HAP-1 (cell line): ENCODE measurements around the gene FOXN4.

Experiments
- DNase-seq, 2 experiments: peaks; one replicate each; pipeline ENCODE4 v3.0.0-alpha.2; 2016 to 2020; ENCODE audit warnings: low spot score in 2 of 2
- H3K27me3 ChIP-seq: fragments of 250-450 bp; sonication (Bioruptor Pico); 2 replicates; pipeline ENCODE4 v1.5.1; 2020; ENCODE audit warnings: low read depth, mild to moderate bottlenecking, moderate library complexity
- H3K36me3 ChIP-seq: fragments of 250-450 bp; sonication (Bioruptor Pico); replicated peaks from 2 replicates; pipeline ENCODE4 v1.5.1; 2020; ENCODE audit warnings: mild to moderate bottlenecking
- H3K4me1 ChIP-seq: fragments of 250-450 bp; sonication (Bioruptor Pico); 2 replicates; pipeline ENCODE4 v1.5.1; 2020; ENCODE audit warnings: mild to moderate bottlenecking
- H3K4me3 ChIP-seq: fragments of 250-450 bp; sonication (Bioruptor Pico); 2 replicates; pipeline ENCODE4 v1.5.1; 2020; ENCODE audit warnings: mild to moderate bottlenecking, moderate library complexity
- H3K9me3 ChIP-seq: fragments of 250-450 bp; sonication (Bioruptor Pico); 2 replicates; pipeline ENCODE4 v1.5.1; 2020; ENCODE audit warnings: mild to moderate bottlenecking, moderate library complexity
- in situ Hi-C: fragments of 300-500 bp; cut with MboI; formaldehyde crosslinking; loops from 3 replicates; pipeline ENCODE4 v1.14.3; 2020; ENCODE audit warnings: low sequenced_read_pairs, inconsistent platforms, mixed read lengths

The FOXN4 gene

DNA sequence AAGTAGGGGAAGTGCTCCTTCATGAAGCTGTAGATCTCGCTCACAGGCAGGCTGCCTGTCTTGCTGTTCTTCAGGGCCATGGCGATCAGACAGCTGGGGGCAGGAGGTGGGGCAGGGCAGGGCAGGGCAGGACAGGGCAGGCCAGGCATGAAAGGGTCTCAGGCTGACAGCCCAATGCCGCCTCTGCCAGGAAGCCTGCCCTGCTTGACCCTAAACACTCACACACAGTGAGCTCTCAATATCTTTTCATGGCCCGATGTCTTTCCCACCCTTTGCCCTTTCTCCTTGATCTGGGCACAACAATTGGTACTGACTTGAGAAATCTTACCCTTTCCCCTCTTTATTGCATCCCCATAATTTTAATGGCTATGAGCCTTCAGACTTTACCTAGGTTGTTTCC lies 22.4 kb downstream of the FOXN4 start:
- peaks cover 5% of the 10 kb centered on the region for H3K4me1 ChIP-seq
- no peaks in the 10 kb centered on the region for H3K27me3 ChIP-seq
- no peaks in the 10 kb centered on the region for H3K9me3 ChIP-seq
- DNase-seq: no peak
- in situ Hi-C loops: no loop called here
- no peak overlapping the region for H3K4me3 ChIP-seq
- H3K36me3 ChIP-seq: no peaks in the 10 kb centered on the region

DNA sequence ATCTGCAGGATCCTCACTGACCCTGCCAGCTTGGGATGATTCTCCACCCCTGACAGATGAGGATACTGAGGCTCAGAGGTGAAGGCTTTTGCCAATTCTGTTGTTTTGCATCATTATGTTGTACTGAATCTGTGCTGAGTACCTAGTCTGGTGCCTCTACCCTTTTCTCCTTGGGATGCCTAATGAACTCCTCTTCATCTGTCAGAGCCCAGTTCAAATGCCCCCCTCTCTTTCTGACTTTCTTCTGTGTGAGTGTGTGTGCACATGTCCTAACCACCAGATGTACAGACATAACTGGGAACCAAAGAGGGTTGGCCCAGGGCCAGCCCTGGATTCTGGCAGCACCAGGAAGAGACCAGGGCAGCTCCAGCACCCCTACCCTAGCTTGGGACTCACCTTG lies 22.8 kb downstream of the FOXN4 start:
- H3K9me3 ChIP-seq: no peaks in the 10 kb centered on the region
- DNase-seq: no peak
- in situ Hi-C loops: no loop called here
- no peak overlapping the region for H3K4me3 ChIP-seq
- no peaks in the 10 kb centered on the region for H3K27me3 ChIP-seq
- no peaks in the 10 kb centered on the region for H3K36me3 ChIP-seq
- H3K4me1 ChIP-seq: peaks cover 3% of the 10 kb centered on the region; the same call in 1 of the 2 replicates

DNA sequence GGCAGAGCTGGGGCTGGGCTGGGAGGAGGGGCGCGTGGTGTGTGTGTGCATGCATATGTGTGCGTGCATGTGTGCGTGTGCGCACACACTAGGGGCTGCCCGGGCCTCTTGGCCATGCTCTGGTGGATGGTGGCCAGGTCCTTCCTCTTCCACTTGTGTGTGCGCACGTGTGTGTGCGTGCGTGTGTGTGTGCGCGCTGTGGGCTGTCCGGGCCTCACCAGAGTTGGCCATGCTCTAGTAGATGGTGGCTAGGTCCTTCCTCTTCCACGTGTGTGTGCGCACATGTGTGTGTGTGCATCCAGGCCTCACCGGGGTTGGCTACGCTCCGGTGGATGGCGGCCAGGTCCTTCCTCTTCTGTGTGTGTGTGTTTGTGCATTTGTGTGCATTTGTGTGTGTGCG lies 24.7 kb downstream of the FOXN4 start:
- in situ Hi-C loops: no loop called here
- no peaks in the 10 kb centered on the region for H3K9me3 ChIP-seq

DNA sequence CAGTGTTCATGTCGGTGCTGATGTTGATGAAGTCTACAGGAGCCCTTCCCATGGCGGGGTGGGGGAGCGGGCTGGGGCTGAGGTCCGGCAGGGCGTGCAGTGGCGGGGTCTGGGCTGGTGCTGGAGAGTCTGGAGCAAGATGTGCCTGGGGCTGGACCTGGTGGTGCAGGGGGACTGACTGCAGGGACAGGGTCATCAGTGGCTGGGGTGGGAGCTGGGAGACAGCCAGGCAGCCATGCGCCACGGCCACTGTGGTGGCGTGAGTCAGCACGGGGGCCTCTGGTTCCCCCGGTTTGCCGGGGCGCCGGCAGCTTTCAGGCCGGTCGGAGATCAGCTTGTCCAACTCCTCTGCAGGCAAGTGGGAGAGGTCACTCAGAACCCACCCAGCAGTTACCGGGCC lies 27.6 kb downstream of the FOXN4 start:
- no peak for DNase-seq
- Histone ChIP-seq H3K4me1 (no peaks in the 10 kb centered on the region), H3K27me3 (no peaks in the 10 kb centered on the region), H3K36me3 (no peaks in the 10 kb centered on the region), H3K4me3 (no peak overlapping the region), H3K9me3 (no peaks in the 10 kb centered on the region)
- in situ Hi-C loops: no loop called here

More for the DNA sequence above, 24.7 kb downstream of the FOXN4 start:
- Histone ChIP-seq H3K27me3 (no peaks in the 10 kb centered on the region), H3K4me3 (no peak overlapping the region), H3K36me3 (no peaks in the 10 kb centered on the region), H3K4me1 (no peaks in the 10 kb centered on the region)
- DNase-seq: no peak

- H3K4me1 ChIP-seq: no peaks in the 10 kb centered on the region
- no peak for DNase-seq
- H3K9me3 ChIP-seq: no peaks in the 10 kb centered on the region
- H3K4me3 ChIP-seq: no peak overlapping the region
- no peaks in the 10 kb centered on the region for H3K27me3 ChIP-seq
- in situ Hi-C loops: no loop called here
- no peaks in the 10 kb centered on the region for H3K36me3 ChIP-seq
Observed at GRCh38 chr12:109279525-109279924, 29.6 kb downstream of the FOXN4 start.

DNA sequence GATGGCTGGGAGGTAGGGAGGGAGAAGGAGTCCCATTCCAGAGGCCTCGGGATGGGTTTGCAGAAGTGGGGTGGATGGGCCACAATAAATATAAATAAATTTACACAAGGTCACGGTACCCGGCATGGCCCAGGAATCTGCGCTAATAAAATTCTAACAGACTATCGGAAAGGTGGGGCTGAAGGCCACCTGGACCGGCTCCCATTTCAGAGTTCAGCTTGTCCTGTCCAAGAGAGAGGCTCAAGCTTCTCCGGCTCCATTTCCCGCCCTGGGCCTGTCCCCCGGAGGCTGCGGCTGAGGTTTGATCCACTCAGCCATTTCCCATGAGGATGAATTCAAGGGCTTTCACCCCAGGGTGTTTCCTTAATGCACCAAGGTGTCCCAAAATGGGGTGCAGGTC lies 30.2 kb downstream of the FOXN4 start:
- no peak for DNase-seq
- no peaks in the 10 kb centered on the region for H3K9me3 ChIP-seq
- H3K36me3 ChIP-seq: no peaks in the 10 kb centered on the region
- in situ Hi-C loops: no loop called here
- H3K27me3 ChIP-seq: no peaks in the 10 kb centered on the region
- H3K4me3 ChIP-seq: no peak overlapping the region
- H3K4me1 ChIP-seq: no peaks in the 10 kb centered on the region

GRCh38 chr12:109277899-109278762 lies 31.0 kb downstream of the FOXN4 start:
- Histone ChIP-seq H3K4me1 (no peaks in the 10 kb centered on the region), H3K9me3 (no peaks in the 10 kb centered on the region), H3K36me3 (no peaks in the 10 kb centered on the region), H3K27me3 (no peaks in the 10 kb centered on the region), H3K4me3 (no peak overlapping the region)
- DNase-seq: no peak
- in situ Hi-C loops: no loop called here

GRCh38 chr12:109277255-109277898 lies 31.7 kb downstream of the FOXN4 start:
- no peaks in the 10 kb centered on the region for H3K36me3 ChIP-seq
- DNase-seq: no peak
- no peaks in the 10 kb centered on the region for H3K9me3 ChIP-seq
- H3K4me3 ChIP-seq: no peak overlapping the region
- in situ Hi-C loops: no loop called here
- no peaks in the 10 kb centered on the region for H3K27me3 ChIP-seq
- H3K4me1 ChIP-seq: no peaks in the 10 kb centered on the region

DNA sequence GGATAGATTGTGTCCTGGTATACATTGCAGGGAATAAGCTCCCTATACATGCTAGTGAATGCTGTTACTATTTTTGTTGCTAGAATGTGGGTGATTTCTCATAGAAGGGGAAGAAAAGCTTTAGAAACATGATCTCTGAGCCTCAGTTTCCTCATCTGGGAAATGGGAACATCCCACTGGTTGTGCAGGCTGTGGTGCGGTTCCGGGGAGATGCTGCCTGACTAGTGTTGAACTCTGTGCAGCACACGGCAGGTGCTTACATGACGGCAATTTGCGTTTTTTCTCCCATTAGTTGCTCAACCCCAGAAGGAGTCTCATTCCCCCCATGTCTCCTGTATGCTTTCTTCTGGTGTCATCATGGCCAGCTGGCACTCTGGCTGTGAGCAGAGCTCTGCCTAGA lies 32.9 kb downstream of the FOXN4 start:
- in situ Hi-C loops: no loop called here
- Histone ChIP-seq H3K36me3 (no peaks in the 10 kb centered on the region), H3K9me3 (no peaks in the 10 kb centered on the region), H3K4me1 (no peaks in the 10 kb centered on the region), H3K4me3 (no peak overlapping the region), H3K27me3 (no peaks in the 10 kb centered on the region)
- no peak for DNase-seq

DNA sequence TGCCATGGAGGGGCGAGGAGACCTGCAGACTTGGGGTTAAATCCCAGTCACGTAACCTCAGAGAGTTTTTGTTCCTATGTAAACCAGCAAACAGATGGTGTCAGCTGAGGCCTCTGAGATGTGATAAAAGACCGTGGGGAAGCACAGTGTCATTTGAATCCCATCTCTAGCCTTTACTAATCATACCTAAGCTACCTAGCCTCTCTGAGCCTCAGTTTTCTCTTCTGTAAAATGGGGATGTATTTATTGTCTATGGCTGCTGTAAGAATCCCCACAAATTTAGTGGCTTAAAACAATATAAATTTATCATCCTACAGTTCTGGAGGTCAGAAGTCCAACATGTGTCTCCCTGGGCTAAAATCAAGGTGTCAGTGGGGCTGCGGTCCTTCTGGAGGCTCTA lies 33.9 kb downstream of the FOXN4 start:
- DNase-seq: no peak

DNA sequence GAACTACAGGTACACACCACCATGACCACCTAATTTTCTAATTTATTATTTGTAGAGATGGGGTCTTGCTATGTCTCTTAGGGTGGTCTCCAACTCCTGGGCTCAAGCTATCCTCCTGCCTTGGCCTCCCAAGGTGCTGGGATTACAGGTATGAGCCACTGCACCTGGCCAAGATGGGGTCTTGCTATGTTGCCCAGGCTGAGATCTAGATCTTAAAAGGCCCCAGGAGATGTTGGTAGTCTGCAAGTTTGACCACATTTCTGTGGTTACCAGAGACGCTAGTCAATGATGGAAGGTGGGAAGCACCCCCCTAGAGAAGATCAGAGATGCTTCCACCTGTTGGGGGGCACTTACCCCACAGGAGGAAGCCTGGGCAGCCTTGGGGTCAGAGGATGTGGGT lies 34.7 kb downstream of the FOXN4 start:
- no peak overlapping the region for H3K4me3 ChIP-seq
- no peaks in the 10 kb centered on the region for H3K36me3 ChIP-seq
- no peaks in the 10 kb centered on the region for H3K9me3 ChIP-seq
- no peaks in the 10 kb centered on the region for H3K4me1 ChIP-seq
- in situ Hi-C loops: no loop called here
- H3K27me3 ChIP-seq: no peaks in the 10 kb centered on the region
- no peak for DNase-seq

More for the DNA sequence above, 33.9 kb downstream of the FOXN4 start:
- in situ Hi-C loops: no loop called here
- no peaks in the 10 kb centered on the region for H3K9me3 ChIP-seq
- H3K4me1 ChIP-seq: no peaks in the 10 kb centered on the region
- no peak overlapping the region for H3K4me3 ChIP-seq
- no peaks in the 10 kb centered on the region for H3K36me3 ChIP-seq
- H3K27me3 ChIP-seq: no peaks in the 10 kb centered on the region

- in situ Hi-C loops: no loop called here
- H3K9me3 ChIP-seq: no peaks in the 10 kb centered on the region
- no peaks in the 10 kb centered on the region for H3K4me1 ChIP-seq
- H3K4me3 ChIP-seq: no peak overlapping the region
- no peak for DNase-seq
- H3K36me3 ChIP-seq: no peaks in the 10 kb centered on the region
- no peaks in the 10 kb centered on the region for H3K27me3 ChIP-seq
Observed at GRCh38 chr12:109273354-109273753, 35.7 kb downstream of the FOXN4 start.

- in situ Hi-C loops: no loop called here
- H3K9me3 ChIP-seq: no peaks in the 10 kb centered on the region
- H3K36me3 ChIP-seq: no peaks in the 10 kb centered on the region
- no peaks in the 10 kb centered on the region for H3K4me1 ChIP-seq
- no peak for DNase-seq
- H3K27me3 ChIP-seq: no peaks in the 10 kb centered on the region
- no peak overlapping the region for H3K4me3 ChIP-seq
Observed at GRCh38 chr12:109271418-109271817, 37.7 kb downstream of the FOXN4 start.

DNA sequence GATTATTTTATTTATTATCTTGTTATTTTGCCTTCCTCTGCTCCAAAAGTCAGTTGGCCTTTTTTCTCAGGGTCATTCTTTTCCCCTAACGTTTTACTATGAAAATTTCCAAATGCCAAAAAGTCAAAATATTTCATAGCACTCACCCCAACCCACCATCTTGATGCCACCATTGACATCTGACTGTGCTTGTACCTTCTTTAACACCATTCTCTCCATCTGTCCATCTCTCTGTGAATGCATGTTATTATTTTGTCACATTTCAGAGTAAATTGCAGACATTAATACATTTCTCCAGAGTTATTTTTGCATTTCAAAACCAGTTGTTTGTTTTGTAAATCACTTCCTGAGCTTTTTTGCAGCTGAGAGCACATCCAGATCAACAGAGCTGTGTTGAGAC lies 38.6 kb downstream of the FOXN4 start:
- Histone ChIP-seq H3K9me3 (no peaks in the 10 kb centered on the region), H3K4me1 (no peaks in the 10 kb centered on the region), H3K27me3 (no peaks in the 10 kb centered on the region), H3K4me3 (no peak overlapping the region), H3K36me3 (no peaks in the 10 kb centered on the region)
- DNase-seq: no peak
- in situ Hi-C loops: no loop called here
